Adrenal gland (tissue), 12 donors: ENCODE results near the gene ZNF470. TPM values are rescaled to one million over a fixed set of nuclear protein-coding genes. Genes with fewer than 3 reads are reported as not detected.

ENCODE experiments used
- DNase-seq, 7 donors: peaks; one replicate each; pipeline ENCODE4 v3.0.0-alpha.2; 2019 to 2020
- H3K27ac ChIP-seq, 5 donors: fragments of 200-600 bp; sonication (generic) in 4 of 5; 1 replicate in 3 of 5; 2 replicates in 2 of 5; pipeline versions ENCODE4 v1.5.1 to v1.8.0; 2016 to 2020; ENCODE audit warnings: mild to moderate bottlenecking in 1 of 5
- H3K27me3 ChIP-seq: fragments of 200-600 bp; 2 replicates; pipeline ENCODE4 v1.8.0; 2021
- H3K36me3 ChIP-seq, 2 donors: fragments of 200-600 bp; replicated peaks in 1 of 2; 1 replicate in 1 of 2; 2 replicates in 1 of 2; pipeline versions ENCODE4 v1.5.1 to v1.8.0; 2018 to 2022
- H3K4me1 ChIP-seq, 2 donors: fragments of 200-600 bp; replicated peaks in 1 of 2; 1 replicate in 1 of 2; 2 replicates in 1 of 2; pipeline versions ENCODE4 v1.5.1 to v1.8.0; 2018 to 2021
- H3K4me3 ChIP-seq, 4 donors: fragments of 200-600 bp; sonication (generic) in 3 of 4; one replicate each; pipeline ENCODE4 v1.5.1; 2016 to 2018
- H3K9me3 ChIP-seq, 3 donors: fragments of 200-600 bp; sonication (generic) in 1 of 3; replicated peaks in 1 of 3; 1 replicate in 2 of 3; 2 replicates in 1 of 3; pipeline versions ENCODE4 v1.5.1 to v1.8.0; 2016 to 2021
- POLR2A ChIP-seq, 2 donors: fragments of 450-650 bp; IDR thresholded peaks; one replicate each; pipeline ENCODE4 v1.6.1; 2017; ENCODE audit warnings: antibody characterized with exemption in 2 of 2, mild to moderate bottlenecking in 2 of 2, moderate library complexity in 1 of 2
- WGBS, 4 donors: extraction: QIAGEN DNeasy Blood & Tissue Kit in 2 of 4; methylation state at CpG; one replicate each; pipeline versions ENCODE4 v1.1.5 to v1.1.7; 2013 to 2017; 5-methylcytosine and 5-hydroxymethylcytosine counted together
- intact Hi-C, 2 donors: fragments of 100-400 bp; cut with DNase I; formaldehyde crosslinking; loops; one replicate each; pipeline versions ENCODE4 v1.14.1 to v1.15.0; 2022 to 2023
- polyA plus RNA-seq, 3 donors: library from polyadenylated mRNA; stranded (reverse); fragments of 200-250 nt in 2 of 3; fragments of 350-450 nt in 1 of 3; fragmentation: Illumina TruSeq in 1 of 3; extraction: RNeasy Lipid Tissue Mini Kit (QIAGEN cat#74804) in 1 of 3; gene quantifications; one replicate each; pipeline ENCODE4 v1.2.3, GENCODE V29; 2013 to 2014
- total RNA-seq, 9 donors: library from RNA; depleted of rRNA in 4 of 9; stranded (reverse); fragments of >200 nt in 4 of 9; fragments of 120-200 nt in 1 of 9; fragmentation: NEBNext Ultra II Directional in 1 of 9; extraction: Animal tissue kit (Norgen Biotek cat#: 25700) in 1 of 9; gene quantifications; one replicate each; pipeline versions ENCODE4 v1.1.0 to v1.2.4, GENCODE V29; 2013 to 2023
- TF ChIP-seq, protein P1 (sequence below), 6 experiments: fragments of 450-650 bp in 4 of 6; fragments of 200-600 bp in 2 of 6; sonication (generic) in 1 of 6; IDR thresholded peaks; 1 replicate in 5 of 6; 2 replicates in 1 of 6; pipeline versions ENCODE4 v1.5.1 to v1.8.0; 2016 to 2021; ENCODE audit warnings: antibody characterized with exemption in 6 of 6, mild to moderate bottlenecking in 2 of 6, moderate library complexity in 1 of 6
- donor health status: healthy with polysubstance abuse.
- donor health status: Bipolar disorder and iron deficiency.
- donor health status: DM: yes; HTN: yes; CAD: no.
- donor health status: DM: no; HTN: no; CAD: no.
- donor health status: DM: no; HTN: no; CAD: no.
- donor health status: DM: yes; HTN: yes; CAD: no.

The ZNF470 gene
- total and polyA plus RNA-seq, 12 donors, result 1.4 to 16.2 (median 5.6) TPM

DNA sequence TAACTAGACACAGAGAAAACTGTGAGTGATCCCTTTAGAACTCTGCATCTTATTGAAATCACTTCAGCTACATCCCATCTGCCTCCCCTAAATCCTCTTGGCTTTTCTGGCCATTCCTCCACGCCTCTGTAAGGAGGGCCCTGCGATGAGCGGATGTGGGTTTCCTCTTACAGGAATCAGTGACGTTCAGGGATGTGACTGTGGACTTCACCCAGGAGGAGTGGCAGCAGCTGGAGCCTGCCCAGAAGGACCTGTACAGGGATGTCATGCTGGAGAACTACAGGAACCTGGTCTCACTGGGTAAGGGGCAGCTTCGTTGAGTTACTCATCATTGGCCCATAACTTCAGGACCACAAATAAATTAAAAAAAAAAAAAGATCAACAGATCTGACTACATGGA, 46.4 kb downstream of the ZNF470 start:
- peaks cover 0 to 3% (median 0%) of the 10 kb centered on the region in 3 donors for H3K9me3 ChIP-seq
- WGBS, 4 donors, result 90 to 96% (median 93%) methylated on average over 5 of the region's 5 CpGs
- intact Hi-C loops, result no loop called here

DNA sequence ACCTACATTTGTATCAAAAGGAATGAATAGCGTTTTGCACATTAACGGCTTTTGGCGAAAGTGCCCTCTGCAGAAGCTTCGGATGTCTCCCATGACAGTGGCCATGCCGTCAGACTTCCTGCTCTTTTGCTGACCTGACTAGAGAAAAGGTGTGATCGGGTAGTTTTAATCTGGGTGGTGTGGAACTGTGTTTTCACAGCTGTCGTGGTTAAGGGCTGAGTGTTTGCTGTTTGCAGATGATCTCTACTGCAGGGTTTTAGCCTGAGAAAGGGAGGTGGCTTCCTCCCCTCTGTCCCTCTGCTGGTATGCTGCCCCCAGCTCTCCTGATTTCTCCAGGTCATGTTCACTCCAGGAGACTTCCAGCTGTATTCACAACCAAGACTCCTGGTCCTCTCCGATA, 50.3 kb downstream of the ZNF470 start:
- no peak for DNase-seq
- Histone ChIP-seq H3K4me1 (no peaks in the 10 kb centered on the region), H3K9me3 (no peaks in the 10 kb centered on the region), H3K36me3 (peaks cover 0 to 6% of the 10 kb centered on the region in 2 donors), H3K27ac (no peak overlapping the region), H3K27me3 (no peaks in the 10 kb centered on the region), H3K4me3 (no peak overlapping the region)
- intact Hi-C loops, result no loop called here
- TF ChIP-seq, protein P1, sequence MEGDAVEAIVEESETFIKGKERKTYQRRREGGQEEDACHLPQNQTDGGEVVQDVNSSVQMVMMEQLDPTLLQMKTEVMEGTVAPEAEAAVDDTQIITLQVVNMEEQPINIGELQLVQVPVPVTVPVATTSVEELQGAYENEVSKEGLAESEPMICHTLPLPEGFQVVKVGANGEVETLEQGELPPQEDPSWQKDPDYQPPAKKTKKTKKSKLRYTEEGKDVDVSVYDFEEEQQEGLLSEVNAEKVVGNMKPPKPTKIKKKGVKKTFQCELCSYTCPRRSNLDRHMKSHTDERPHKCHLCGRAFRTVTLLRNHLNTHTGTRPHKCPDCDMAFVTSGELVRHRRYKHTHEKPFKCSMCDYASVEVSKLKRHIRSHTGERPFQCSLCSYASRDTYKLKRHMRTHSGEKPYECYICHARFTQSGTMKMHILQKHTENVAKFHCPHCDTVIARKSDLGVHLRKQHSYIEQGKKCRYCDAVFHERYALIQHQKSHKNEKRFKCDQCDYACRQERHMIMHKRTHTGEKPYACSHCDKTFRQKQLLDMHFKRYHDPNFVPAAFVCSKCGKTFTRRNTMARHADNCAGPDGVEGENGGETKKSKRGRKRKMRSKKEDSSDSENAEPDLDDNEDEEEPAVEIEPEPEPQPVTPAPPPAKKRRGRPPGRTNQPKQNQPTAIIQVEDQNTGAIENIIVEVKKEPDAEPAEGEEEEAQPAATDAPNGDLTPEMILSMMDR (IDR thresholded peaks at IDR 0.05), result no peak
- TF ChIP-seq POLR2A (IDR thresholded peaks at IDR 0.05), result no peak
- 93 to 95% (median 94%) methylated on average over 7 to 8 of the region's 8 CpGs for WGBS, 4 donors

More for the DNA sequence above, 46.4 kb downstream of the ZNF470 start:
- Histone ChIP-seq H3K27ac (no peak overlapping the region), H3K4me3 (no peak overlapping the region), H3K27me3 (no peaks in the 10 kb centered on the region), H3K36me3 (no peaks in the 10 kb centered on the region), H3K4me1 (no peaks in the 10 kb centered on the region)
- TF ChIP-seq, protein P1 (IDR thresholded peaks at IDR 0.05), result no peak
- TF ChIP-seq POLR2A (IDR thresholded peaks at IDR 0.05), result no peak
- no peak for DNase-seq

DNA sequence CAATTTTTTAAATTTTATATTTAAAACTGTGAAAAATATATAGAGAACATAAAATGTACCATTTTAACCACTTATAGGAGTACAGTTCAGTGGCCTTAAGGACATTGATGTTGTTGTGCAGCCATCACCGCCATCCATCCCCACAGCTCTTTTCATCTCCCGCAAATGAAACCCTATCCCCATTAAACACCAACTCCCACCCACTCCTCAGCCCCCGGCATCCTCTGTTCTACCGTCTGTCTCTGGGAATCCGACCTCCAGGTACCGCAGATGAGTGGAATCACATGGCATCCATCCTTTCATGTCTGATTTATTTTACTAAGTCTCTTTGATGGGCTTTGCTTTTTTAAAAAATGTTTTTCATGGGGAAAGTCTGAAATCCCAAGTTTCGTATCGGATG, 51.9 kb downstream of the ZNF470 start:
- DNase-seq, result no peak

DNA sequence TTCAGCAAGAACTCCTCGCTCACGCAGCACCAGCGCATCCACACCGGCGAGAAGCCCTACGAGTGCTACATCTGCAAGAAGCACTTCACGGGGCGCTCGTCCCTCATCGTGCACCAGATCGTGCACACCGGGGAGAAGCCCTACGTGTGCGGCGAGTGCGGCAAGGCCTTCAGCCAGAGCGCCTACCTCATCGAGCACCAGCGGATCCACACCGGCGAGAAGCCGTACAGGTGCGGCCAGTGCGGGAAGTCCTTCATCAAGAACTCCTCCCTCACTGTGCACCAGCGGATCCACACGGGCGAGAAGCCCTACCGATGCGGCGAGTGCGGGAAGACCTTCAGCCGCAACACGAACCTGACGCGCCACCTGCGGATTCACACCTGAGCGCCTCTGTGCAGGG, 55.1 kb downstream of the ZNF470 start:
- WGBS, 4 donors, result 92 to 97% (median 94%) methylated on average over 25 to 37 of the region's 37 CpGs
- no peaks in the 10 kb centered on the region for H3K9me3 ChIP-seq
- no peak overlapping the region for H3K27ac ChIP-seq
- H3K36me3 ChIP-seq, result peaks cover 0 to 6% of the 10 kb centered on the region in 2 donors
- intact Hi-C loops, result no loop called here
- TF ChIP-seq POLR2A (IDR thresholded peaks at IDR 0.05), result no peak
- TF ChIP-seq, protein P1 (IDR thresholded peaks at IDR 0.05), result no peak
- no peaks in the 10 kb centered on the region for H3K27me3 ChIP-seq
- DNase-seq, result no peak
- no peak overlapping the region for H3K4me3 ChIP-seq
- H3K4me1 ChIP-seq, result no peaks in the 10 kb centered on the region

More for the DNA sequence above, 51.9 kb downstream of the ZNF470 start:
- H3K9me3 ChIP-seq, result no peaks in the 10 kb centered on the region
- intact Hi-C loops, result no loop called here
- no peaks in the 10 kb centered on the region for H3K27me3 ChIP-seq
- no peaks in the 10 kb centered on the region for H3K4me1 ChIP-seq
- peaks cover 0 to 6% of the 10 kb centered on the region in 2 donors for H3K36me3 ChIP-seq
- H3K27ac ChIP-seq, result no peak overlapping the region
- no peak overlapping the region for H3K4me3 ChIP-seq
- TF ChIP-seq, protein P1 (IDR thresholded peaks at IDR 0.05), result no peak
- TF ChIP-seq POLR2A (IDR thresholded peaks at IDR 0.05), result no peak
- 75 to 82% (median 76%) methylated on average over 8 of the region's 8 CpGs for WGBS, 4 donors
